Activated CD4-positive, alpha-beta T cell treated with anti-CD3 and anti-CD28 coated beads, Interleukin-2, amount 50 U/mL, for 24 hours (primary cell): Measurements from ENCODE around the gene ADGRA3.
"Not testable (repeated sequence)": the region's sequence is repeated elsewhere in the genome, so short reads cannot be mapped to it uniquely, and the experiment has no call there.

Experiments
- DNase-seq, 2 donors: peaks; one replicate each; pipeline ENCODE4 v3.0.0-alpha.2; 2020; ENCODE audit warnings: low read depth in 1 of 2, low spot score in 1 of 2

The ADGRA3 gene

GRCh38 chr4:22442956-22443355 lies 72.9 kb downstream of the ADGRA3 start:
- DNase-seq = no peak

GRCh38 chr4:22440999-22441398 lies 74.9 kb downstream of the ADGRA3 start:
- no peak for DNase-seq

DNA sequence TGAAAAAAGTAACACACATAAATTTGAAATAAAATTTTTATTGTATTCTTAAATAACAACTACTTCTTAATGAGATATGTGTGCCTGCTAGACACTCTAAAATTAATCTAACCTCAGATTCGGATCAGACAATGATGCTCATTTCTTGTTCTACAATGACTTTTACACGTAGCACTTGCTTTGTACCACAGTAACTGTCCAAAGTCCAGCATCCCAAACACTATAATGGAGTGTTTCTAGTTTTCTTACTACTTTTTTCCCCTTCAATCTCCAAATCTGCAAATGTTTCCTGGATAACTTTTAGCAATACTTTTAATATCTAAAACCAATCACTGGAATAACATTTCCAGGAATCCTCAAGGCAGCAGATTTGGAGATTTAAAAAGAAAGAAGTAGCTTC lies 75.9 kb downstream of the ADGRA3 start:
- no peak for DNase-seq

- DNase-seq = no peak
Observed at GRCh38 chr4:22435652-22436051, 80.2 kb downstream of the ADGRA3 start.

- no peak for DNase-seq
Observed at GRCh38 chr4:22434895-22435294, 81.0 kb downstream of the ADGRA3 start.

GRCh38 chr4:22430626-22431025 lies 85.2 kb downstream of the ADGRA3 start:
- no peak for DNase-seq

DNA sequence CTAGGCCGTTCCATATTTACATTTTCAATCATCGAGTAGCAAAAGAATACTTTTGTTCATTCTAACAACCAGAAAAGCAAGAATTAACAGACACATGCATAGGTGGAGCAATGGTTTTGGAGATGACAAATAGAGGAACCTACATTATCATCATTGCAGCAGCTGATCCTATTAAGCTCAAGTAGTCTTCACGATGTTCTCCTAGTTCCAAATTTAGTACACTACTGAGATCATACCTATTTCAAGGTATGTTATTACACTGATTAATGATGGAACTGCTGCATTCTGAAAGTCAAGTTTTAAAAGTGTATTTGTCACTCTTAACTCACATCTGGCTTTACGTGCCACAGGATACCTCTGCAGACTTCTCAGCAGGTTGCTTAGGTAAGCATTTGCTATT lies 87.4 kb downstream of the ADGRA3 start:
- DNase-seq = no peak

GRCh38 chr4:22427675-22428074 lies 88.2 kb downstream of the ADGRA3 start:
- DNase-seq = no peak

GRCh38 chr4:22420291-22420690 lies 95.6 kb downstream of the ADGRA3 start:
- DNase-seq = no peak

GRCh38 chr4:22417408-22417807 lies 98.5 kb downstream of the ADGRA3 start:
- no peak for DNase-seq

- DNase-seq = no peak
Observed at GRCh38 chr4:22416403-22416802, 99.5 kb downstream of the ADGRA3 start.

- DNase-seq = no peak
Observed at GRCh38 chr4:22414833-22415232, 101.0 kb downstream of the ADGRA3 start.

DNA sequence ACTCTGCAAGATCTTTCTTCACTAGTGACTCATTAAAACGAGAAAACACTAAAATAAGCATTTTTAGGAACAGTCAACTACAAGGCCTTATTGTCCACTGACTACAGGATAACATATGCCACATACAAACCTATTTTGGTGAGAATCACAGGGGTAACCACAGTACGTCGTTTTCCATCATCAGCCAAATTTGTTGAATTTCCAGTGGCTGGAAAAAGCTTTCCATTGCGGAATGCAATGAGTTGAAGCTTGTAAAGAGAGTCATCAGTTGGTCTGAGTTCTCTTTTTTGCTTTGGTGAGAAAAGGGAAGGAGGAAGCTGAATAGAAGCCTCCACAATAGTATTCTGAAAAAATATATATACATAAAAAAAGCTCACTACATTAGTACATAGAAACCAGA lies 102.4 kb downstream of the ADGRA3 start:
- no peak for DNase-seq

GRCh38 chr4:22412013-22412412 lies 103.9 kb downstream of the ADGRA3 start:
- DNase-seq = no peak

GRCh38 chr4:22410645-22411247 lies 105.1 kb downstream of the ADGRA3 start:
- no peak for DNase-seq

DNA sequence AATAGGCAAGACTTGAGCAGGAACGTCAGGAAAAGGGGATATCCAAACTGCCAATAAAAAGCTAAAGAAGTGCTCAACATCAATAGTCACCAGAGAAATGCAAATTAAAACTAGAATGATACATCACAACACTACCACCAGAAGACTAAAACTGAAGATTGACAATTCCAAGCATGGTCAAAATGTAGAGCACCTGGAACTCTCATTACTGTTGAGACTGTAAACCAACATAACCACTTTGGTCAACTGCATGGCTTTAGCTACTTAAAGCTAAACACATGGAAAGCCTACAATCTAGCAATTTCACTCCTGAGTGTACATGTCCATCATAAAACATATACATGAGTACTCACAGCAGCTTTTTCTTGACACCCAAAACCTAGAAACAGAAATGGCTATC lies 107.4 kb downstream of the ADGRA3 start:
- no peak for DNase-seq

DNA sequence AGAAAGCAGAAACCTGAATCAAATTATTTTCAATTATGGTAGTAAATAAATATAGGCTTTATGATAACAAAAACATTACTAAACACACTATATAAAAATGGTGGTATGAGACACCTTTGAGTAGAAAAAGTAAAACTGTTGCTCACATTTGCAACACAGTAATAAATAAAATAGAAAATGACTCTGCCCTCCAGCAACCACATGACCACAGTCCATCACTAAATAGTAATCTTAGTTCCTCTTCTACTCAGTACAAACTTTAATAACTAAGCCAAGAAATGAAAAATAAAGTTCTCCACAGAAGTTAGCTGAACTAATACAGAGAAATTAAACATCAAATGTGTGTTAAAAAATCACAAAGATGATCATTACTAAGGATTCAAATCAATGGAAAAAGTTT lies 108.5 kb downstream of the ADGRA3 start:
- no peak for DNase-seq

GRCh38 chr4:22398671-22399070 lies 117.2 kb downstream of the ADGRA3 start:
- DNase-seq = no peak

- DNase-seq = no peak
Observed at GRCh38 chr4:22391551-22391950, 124.3 kb downstream of the ADGRA3 start.

- peak in 1 of 2 donors; percentile 28 for DNase-seq
Observed at GRCh38 chr4:22389240-22389870, 126.5 kb downstream of the ADGRA3 start.

DNA sequence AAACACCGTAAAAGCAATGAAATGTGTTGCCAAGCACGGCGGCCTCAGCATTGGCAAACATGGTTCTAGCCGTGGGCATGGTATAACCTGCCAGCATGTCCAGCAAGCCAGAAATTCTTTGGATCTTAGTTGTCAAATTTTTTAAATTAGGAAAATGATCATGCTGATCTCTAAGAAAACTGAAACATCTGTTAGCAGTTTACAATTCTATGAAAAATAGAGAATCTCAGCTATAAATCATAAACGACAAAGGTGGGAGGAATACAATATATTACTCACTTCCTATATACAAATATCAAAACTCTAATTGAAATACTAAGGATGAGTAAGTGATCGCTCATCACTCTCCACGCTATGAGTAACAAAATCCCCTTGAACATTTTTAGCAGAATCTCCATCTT lies 130.3 kb downstream of the ADGRA3 start:
- DNase-seq = no peak

GRCh38 chr4:22384154-22384553 lies 131.7 kb downstream of the ADGRA3 start:
- DNase-seq = no peak

DNA sequence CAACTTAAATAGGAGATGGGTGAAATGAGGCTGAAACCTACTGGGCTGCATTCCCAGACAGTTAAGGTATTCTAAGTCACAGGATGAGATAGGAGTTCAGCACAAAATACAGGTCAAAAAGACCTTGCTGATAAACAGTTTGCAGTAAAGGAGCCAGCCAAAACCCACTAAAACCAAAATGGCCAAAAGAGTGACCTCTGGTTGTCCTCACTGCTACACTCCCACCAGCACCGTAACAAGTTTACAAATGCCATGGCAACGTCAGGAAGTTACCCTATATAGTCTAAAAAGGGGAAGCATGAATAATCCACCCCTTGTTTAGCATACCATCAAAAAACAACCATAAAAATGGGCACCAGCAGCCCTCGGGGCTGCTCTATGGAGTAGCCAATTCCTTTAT lies 133.7 kb downstream of the ADGRA3 start:
- not testable (repeated sequence) for DNase-seq
